Measurements from ENCODE around the gene LMX1B. TPM values are rescaled to one million over a fixed set of nuclear protein-coding genes. Genes with fewer than 3 reads are reported as not detected.

The LMX1B gene
- total RNA-seq, 1 experiment from 2014 or later, result 11.3 TPM

DNA sequence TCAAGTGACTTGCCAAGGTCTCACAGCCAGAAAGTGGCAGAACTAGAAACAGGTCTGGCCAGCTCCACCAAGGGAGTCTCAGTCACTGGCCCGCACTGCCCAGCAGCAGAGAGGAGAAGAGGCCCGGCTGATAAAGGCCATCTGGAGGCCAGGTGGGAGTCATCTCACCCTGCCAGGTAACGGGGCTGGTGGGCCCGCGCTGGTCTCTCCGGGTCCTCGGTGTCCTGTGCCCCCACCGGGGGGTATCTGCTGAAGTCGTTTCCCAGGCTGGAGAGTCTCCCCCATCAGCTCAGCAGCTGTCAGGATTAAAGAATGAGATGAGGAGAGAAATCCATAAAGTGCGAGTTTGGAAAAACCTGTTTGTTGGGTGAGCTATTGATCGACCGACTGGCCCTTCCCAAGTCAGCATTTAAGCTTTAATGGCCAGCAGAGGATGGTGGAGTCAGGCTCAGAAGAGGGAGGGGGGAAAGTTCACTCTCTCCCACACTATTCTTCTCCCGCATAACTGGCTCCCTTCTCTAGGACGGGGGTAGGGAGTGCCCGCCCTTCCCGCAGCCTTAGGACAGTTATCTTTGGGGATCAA lies 30.3 kb downstream of the LMX1B start:
- TF ChIP-seq FOSL1 (IDR thresholded peaks at IDR 0.05; ENCODE audit: low read depth) (no peak), RAD21 (IDR thresholded peaks at IDR 0.05; ENCODE audit: low read depth) (no peak), EZH2 (IDR thresholded peaks at IDR 0.05) (no peak), EZH2phosphoT487 (IDR thresholded peaks at IDR 0.05; ENCODE audit: borderline replicate concordance) (no peak), JUND (IDR thresholded peaks at IDR 0.05) (no peak), POLR2AphosphoS5 (IDR thresholded peaks at IDR 0.05; ENCODE audit: low read depth, low read length) (no peak), ZNF274 (IDR thresholded peaks at IDR 0.05; ENCODE audit: low read depth, low read length) (no peak), CEBPB (IDR thresholded peaks at IDR 0.05; ENCODE audit: low read depth) (no peak), ZFX (IDR thresholded peaks at IDR 0.05) (no peak), SRF (IDR thresholded peaks at IDR 0.05; ENCODE audit: low read depth) (no peak)
- TF ChIP-seq, protein P1, sequence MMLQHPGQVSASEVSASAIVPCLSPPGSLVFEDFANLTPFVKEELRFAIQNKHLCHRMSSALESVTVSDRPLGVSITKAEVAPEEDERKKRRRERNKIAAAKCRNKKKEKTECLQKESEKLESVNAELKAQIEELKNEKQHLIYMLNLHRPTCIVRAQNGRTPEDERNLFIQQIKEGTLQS (IDR thresholded peaks at IDR 0.05), result no peak
- TF ChIP-seq, protein P2, sequence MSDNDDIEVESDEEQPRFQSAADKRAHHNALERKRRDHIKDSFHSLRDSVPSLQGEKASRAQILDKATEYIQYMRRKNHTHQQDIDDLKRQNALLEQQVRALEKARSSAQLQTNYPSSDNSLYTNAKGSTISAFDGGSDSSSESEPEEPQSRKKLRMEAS (IDR thresholded peaks at IDR 0.05), result no peak
- TF ChIP-seq, protein P3, sequence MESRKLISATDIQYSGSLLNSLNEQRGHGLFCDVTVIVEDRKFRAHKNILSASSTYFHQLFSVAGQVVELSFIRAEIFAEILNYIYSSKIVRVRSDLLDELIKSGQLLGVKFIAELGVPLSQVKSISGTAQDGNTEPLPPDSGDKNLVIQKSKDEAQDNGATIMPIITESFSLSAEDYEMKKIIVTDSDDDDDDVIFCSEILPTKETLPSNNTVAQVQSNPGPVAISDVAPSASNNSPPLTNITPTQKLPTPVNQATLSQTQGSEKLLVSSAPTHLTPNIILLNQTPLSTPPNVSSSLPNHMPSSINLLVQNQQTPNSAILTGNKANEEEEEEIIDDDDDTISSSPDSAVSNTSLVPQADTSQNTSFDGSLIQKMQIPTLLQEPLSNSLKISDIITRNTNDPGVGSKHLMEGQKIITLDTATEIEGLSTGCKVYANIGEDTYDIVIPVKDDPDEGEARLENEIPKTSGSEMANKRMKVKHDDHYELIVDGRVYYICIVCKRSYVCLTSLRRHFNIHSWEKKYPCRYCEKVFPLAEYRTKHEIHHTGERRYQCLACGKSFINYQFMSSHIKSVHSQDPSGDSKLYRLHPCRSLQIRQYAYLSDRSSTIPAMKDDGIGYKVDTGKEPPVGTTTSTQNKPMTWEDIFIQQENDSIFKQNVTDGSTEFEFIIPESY (IDR thresholded peaks at IDR 0.05; ENCODE audit: extremely low read depth, insufficient replicate concordance, low read length), result no peak
- H3K79me2 ChIP-seq (ENCODE audit: insufficient read depth, low read length), result no peaks in the 10 kb centered on the region
- DNase-seq (ENCODE audit: low read depth, low spot score) (no peak), ATAC-seq (no peak)
- intact Hi-C loops (cut with micrococcal nuclease), result no loop called here
- no peak overlapping the region for H3K4me2 ChIP-seq (ENCODE audit: low read length)
- H3K27ac ChIP-seq (ENCODE audit: low read depth, low read length), result no peak overlapping the region
- no peaks in the 10 kb centered on the region for H3K27me3 ChIP-seq (ENCODE audit: insufficient read depth, low read length)
- no peak overlapping the region for H2AFZ ChIP-seq (ENCODE audit: low read depth, low read length, poor library complexity, severe bottlenecking)
- RAD21 ChIA-PET (ENCODE audit: low non-redundant PET in 1 of 2, low total read pairs in 2 of 2, uncharacterized antibody in 2 of 2, unreplicated experiment in 2 of 2), result no interaction called here
- no peaks in the 10 kb centered on the region for H3K9me3 ChIP-seq (ENCODE audit: control insufficient read depth in 1 of 2, insufficient read depth in 1 of 2, low read depth in 1 of 2, low read length in 2 of 2)
- no peaks in the 10 kb centered on the region for H4K20me1 ChIP-seq (ENCODE audit: insufficient read depth)
- CTCF ChIA-PET, result no interaction called here
- no TSS peak for BruUV-seq (replicated peaks)
- H3K9ac ChIP-seq (ENCODE audit: low read length), result no peak overlapping the region
- POLR2A ChIA-PET, result no interaction called here
- H3K36me3 ChIP-seq (ENCODE audit: control insufficient read depth in 1 of 2, insufficient read depth in 2 of 2, low read length in 2 of 2), result no peaks in the 10 kb centered on the region
- no peaks in the 10 kb centered on the region for H3K4me1 ChIP-seq (ENCODE audit: control insufficient read depth in 1 of 2, insufficient read depth in 2 of 2, low read length in 2 of 2)
- H3K4me3 ChIP-seq (replicated peaks in 1 of 2; ENCODE audit: low read depth in 1 of 2, low read length in 2 of 2), result no peak overlapping the region
- H3K9me2 ChIP-seq (ENCODE audit: insufficient read depth), result no peaks in the 10 kb centered on the region

Data from HCT116 (cell line).